ENCODE data around the gene WNT1. TPM values are rescaled to one million over a fixed set of nuclear protein-coding genes. Genes with fewer than 3 reads are reported as not detected.

WNT1 gene
- total RNA-seq, 1 donor from 2014 or later, result not detected

GRCh38 chr12:48952691-48953090, 25.4 kb upstream of the WNT1 start:
- Mint-ChIP-seq H3K27me3 (no peaks in the 10 kb centered on the region), H3K27ac (no peak overlapping the region), H3K4me3 (no peak overlapping the region), H3K9me3 (no peaks in the 10 kb centered on the region), H3K36me3 (ENCODE audit: low read depth) (peaks cover 29% of the 10 kb centered on the region), H3K4me1 (peaks cover 45% of the 10 kb centered on the region)
- DNase-seq, result no peak
- intact Hi-C loops (cut with micrococcal nuclease), result no loop called here

GRCh38 chr12:48954061-48954460, 24.1 kb upstream of the WNT1 start:
- H3K27me3 Mint-ChIP-seq, result peaks cover 3% of the 10 kb centered on the region
- no peak for DNase-seq
- no peak overlapping the region for H3K4me3 Mint-ChIP-seq
- H3K36me3 Mint-ChIP-seq (ENCODE audit: low read depth), result peaks cover 25% of the 10 kb centered on the region
- no peak overlapping the region for H3K27ac Mint-ChIP-seq
- H3K4me1 Mint-ChIP-seq, result peaks cover 45% of the 10 kb centered on the region
- no peaks in the 10 kb centered on the region for H3K9me3 Mint-ChIP-seq
- intact Hi-C loops (cut with micrococcal nuclease), result no loop called here

- Mint-ChIP-seq H3K9me3 (no peaks in the 10 kb centered on the region), H3K4me1 (peaks cover 43% of the 10 kb centered on the region), H3K36me3 (ENCODE audit: low read depth) (peaks cover 22% of the 10 kb centered on the region), H3K4me3 (peak overlapping the region; percentile 61), H3K27me3 (peaks cover 7% of the 10 kb centered on the region), H3K27ac (no peak overlapping the region)
- DNase-seq, result no peak
- intact Hi-C loops (cut with micrococcal nuclease), result no loop called here
Observed at GRCh38 chr12:48954841-48955501, 23.2 kb upstream of the WNT1 start.

- H3K9me3 Mint-ChIP-seq, result no peaks in the 10 kb centered on the region
- intact Hi-C loops (cut with micrococcal nuclease), result loop anchor here (2.0 kb wide), 2 partner anchors 20 to 32 kb away; partner anchors contain the start of gene FKBP11
- peak overlapping the region; percentile 92 for H3K4me3 Mint-ChIP-seq
- DNase-seq, result peak; percentile 74
- H3K27me3 Mint-ChIP-seq, result peaks cover 16% of the 10 kb centered on the region
- peak overlapping the region; percentile 87 for H3K27ac Mint-ChIP-seq
- peaks cover 22% of the 10 kb centered on the region for H3K36me3 Mint-ChIP-seq (ENCODE audit: low read depth)
- peaks cover 43% of the 10 kb centered on the region for H3K4me1 Mint-ChIP-seq
Observed at GRCh38 chr12:48956279-48957140, 21.6 kb upstream of the WNT1 start.

GRCh38 chr12:48957141-48958048, 20.7 kb upstream of the WNT1 start, which contains the start of gene ARF3:
ARF3 (minus strand) TSS chr12:48957487; CDS start chr12:48941095, 16,392 bp downstream.
- H3K4me1 Mint-ChIP-seq, result peaks cover 39% of the 10 kb centered on the region
- H3K27ac Mint-ChIP-seq, result peak within 1 kb of the TSS; percentile 87
- peak within 1 kb of the TSS; percentile 92 for H3K4me3 Mint-ChIP-seq

GRCh38 chr12:48958049-48958388, 20.1 kb upstream of the WNT1 start:
- peak overlapping the region; percentile 92 for H3K4me3 Mint-ChIP-seq
- H3K9me3 Mint-ChIP-seq, result no peaks in the 10 kb centered on the region
- DNase-seq, result no peak
- H3K27ac Mint-ChIP-seq, result no peak overlapping the region
- peaks cover 21% of the 10 kb centered on the region for H3K27me3 Mint-ChIP-seq
- peaks cover 19% of the 10 kb centered on the region for H3K36me3 Mint-ChIP-seq (ENCODE audit: low read depth)
- H3K4me1 Mint-ChIP-seq, result peaks cover 36% of the 10 kb centered on the region
- intact Hi-C loops (cut with micrococcal nuclease), result no loop called here

More at GRCh38 chr12:48957141-48958048, 20.7 kb upstream of the WNT1 start, which contains the start of gene ARF3:
- peak; percentile 98 for DNase-seq
- Mint-ChIP-seq H3K27me3 (peaks cover 18% of the 10 kb centered on the region), H3K9me3 (no peaks in the 10 kb centered on the region), H3K36me3 (ENCODE audit: low read depth) (peaks cover 22% of the 10 kb centered on the region)
- intact Hi-C loops (cut with micrococcal nuclease), result loop anchor here (2.0 kb wide), 2 partner anchors 19 to 33 kb away; partner anchors contain the start of gene FKBP11

- H3K9me3 Mint-ChIP-seq, result no peaks in the 10 kb centered on the region
- peaks cover 30% of the 10 kb centered on the region for H3K27me3 Mint-ChIP-seq
- no peak overlapping the region for H3K4me3 Mint-ChIP-seq
- H3K36me3 Mint-ChIP-seq (ENCODE audit: low read depth), result peaks cover 7% of the 10 kb centered on the region
- intact Hi-C loops (cut with micrococcal nuclease), result no loop called here
- DNase-seq, result no peak
- peaks cover 20% of the 10 kb centered on the region for H3K4me1 Mint-ChIP-seq
- no peak overlapping the region for H3K27ac Mint-ChIP-seq
Observed at GRCh38 chr12:48960834-48961233, 17.3 kb upstream of the WNT1 start.

GRCh38 chr12:48961331-48961730, 16.8 kb upstream of the WNT1 start:
- intact Hi-C loops (cut with micrococcal nuclease), result no loop called here
- peaks cover 2% of the 10 kb centered on the region for H3K36me3 Mint-ChIP-seq (ENCODE audit: low read depth)
- H3K27ac Mint-ChIP-seq, result no peak overlapping the region
- no peak for DNase-seq
- no peaks in the 10 kb centered on the region for H3K9me3 Mint-ChIP-seq
- no peak overlapping the region for H3K4me3 Mint-ChIP-seq
- H3K27me3 Mint-ChIP-seq, result peaks cover 33% of the 10 kb centered on the region
- H3K4me1 Mint-ChIP-seq, result peaks cover 15% of the 10 kb centered on the region

- H3K4me1 Mint-ChIP-seq, result peaks cover 10% of the 10 kb centered on the region
- no peaks in the 10 kb centered on the region for H3K36me3 Mint-ChIP-seq (ENCODE audit: low read depth)
- no peaks in the 10 kb centered on the region for H3K9me3 Mint-ChIP-seq
- H3K4me3 Mint-ChIP-seq, result no peak overlapping the region
- H3K27me3 Mint-ChIP-seq, result peaks cover 36% of the 10 kb centered on the region
- H3K27ac Mint-ChIP-seq, result no peak overlapping the region
- intact Hi-C loops (cut with micrococcal nuclease), result no loop called here
- DNase-seq, result no peak
Observed at GRCh38 chr12:48961801-48962200, 16.3 kb upstream of the WNT1 start.

GRCh38 chr12:48965298-48965838, 12.8 kb upstream of the WNT1 start:
- intact Hi-C loops (cut with micrococcal nuclease), result no loop called here
- Mint-ChIP-seq H3K9me3 (no peaks in the 10 kb centered on the region), H3K36me3 (ENCODE audit: low read depth) (no peaks in the 10 kb centered on the region), H3K4me1 (peaks cover 2% of the 10 kb centered on the region), H3K27me3 (peaks cover 48% of the 10 kb centered on the region), H3K4me3 (no peak overlapping the region), H3K27ac (no peak overlapping the region)
- DNase-seq, result no peak

GRCh38 chr12:48966177-48966895, 11.8 kb upstream of the WNT1 start:
- DNase-seq, result peak; percentile 53
- Mint-ChIP-seq H3K4me1 (peaks cover 11% of the 10 kb centered on the region), H3K4me3 (no peak overlapping the region), H3K9me3 (no peaks in the 10 kb centered on the region), H3K27me3 (peaks cover 51% of the 10 kb centered on the region), H3K36me3 (ENCODE audit: low read depth) (no peaks in the 10 kb centered on the region), H3K27ac (no peak overlapping the region)
- intact Hi-C loops (cut with micrococcal nuclease), result no loop called here

- DNase-seq, result no peak
- H3K4me1 Mint-ChIP-seq, result peaks cover 21% of the 10 kb centered on the region
- no peaks in the 10 kb centered on the region for H3K36me3 Mint-ChIP-seq (ENCODE audit: low read depth)
- no peaks in the 10 kb centered on the region for H3K9me3 Mint-ChIP-seq
- intact Hi-C loops (cut with micrococcal nuclease), result no loop called here
- no peak overlapping the region for H3K27ac Mint-ChIP-seq
- no peak overlapping the region for H3K4me3 Mint-ChIP-seq
- H3K27me3 Mint-ChIP-seq, result peaks cover 59% of the 10 kb centered on the region
Observed at GRCh38 chr12:48967991-48968390, 10.1 kb upstream of the WNT1 start.

- H3K9me3 Mint-ChIP-seq, result no peaks in the 10 kb centered on the region
- no peak overlapping the region for H3K27ac Mint-ChIP-seq
- H3K36me3 Mint-ChIP-seq (ENCODE audit: low read depth), result no peaks in the 10 kb centered on the region
- H3K27me3 Mint-ChIP-seq, result peaks cover 64% of the 10 kb centered on the region
- no peak for DNase-seq
- intact Hi-C loops (cut with micrococcal nuclease), result no loop called here
- H3K4me3 Mint-ChIP-seq, result no peak overlapping the region
- peaks cover 23% of the 10 kb centered on the region for H3K4me1 Mint-ChIP-seq
Observed at GRCh38 chr12:48968467-48968866, 9.7 kb upstream of the WNT1 start.

All from activated CD4-positive, alpha-beta T cell treated with anti-CD3 and anti-CD28 coated beads, Interleukin-2, amount 10 ng/mL, durations not matched to agents 24 days and 14 days (primary cell).